Measurements from ENCODE around the gene CDC42SE2.

GRCh38 chr5:131263648-131264450, at the start of gene CDC42SE2:
- no peak for TF ChIP-seq CTCF (conservative IDR thresholded peaks at IDR 0.05 in 1 of 2, IDR thresholded peaks at IDR 0.05 in 1 of 2; ENCODE audit: extremely low read depth in 1 of 2, insufficient read depth in 1 of 2, low read depth in 1 of 2, low read length in 2 of 2)
- TF ChIP-seq EZH2 (IDR thresholded peaks at IDR 0.05; ENCODE audit: borderline replicate concordance, low read length): no peak
